Renal cortex interstitium (tissue), 11 donors: Measurements from ENCODE around the gene GABRR1. TPM values are rescaled to one million over a fixed set of nuclear protein-coding genes. Genes with fewer than 3 reads are reported as not detected.

Experiments
- DNase-seq, 11 donors: peaks; one replicate each; pipeline ENCODE4 v3.0.0-alpha.2; 2013; ENCODE audit warnings: low read depth in 9 of 11, low spot score in 4 of 11; ENCODE audit errors: extremely low read depth in 1 of 11
- polyA plus RNA-seq, 3 donors: library from polyadenylated mRNA; unstranded; fragments of 120-200 nt; gene quantifications; one replicate each; pipeline ENCODE4 v1.2.1, GENCODE V29; 2013; ENCODE audit not compliant: insufficient read length in 3 of 3

The GABRR1 gene
- polyA plus RNA-seq, 3 donors: 0.95 to 2.9 (median 2.1) TPM

- no peak for DNase-seq
Measured at GRCh38 chr6:89222712-89223039, 5.5 kb upstream of the GABRR1 start.

GRCh38 chr6:89221971-89222711 is 5.0 kb upstream of the GABRR1 start:
- DNase-seq: no peak

- no peak for DNase-seq
Measured at GRCh38 chr6:89221129-89221528, 4.0 kb upstream of the GABRR1 start.

GRCh38 chr6:89216411-89216810 is 747 bp downstream of the GABRR1 start:
- no peak for DNase-seq

- no peak for DNase-seq
Measured at GRCh38 chr6:89215391-89215790, 1.8 kb downstream of the GABRR1 start.

GRCh38 chr6:89214197-89214596 is 3.0 kb downstream of the GABRR1 start:
- no peak for DNase-seq

GRCh38 chr6:89212472-89212871 is 4.7 kb downstream of the GABRR1 start:
- no peak for DNase-seq

GRCh38 chr6:89209457-89209856 is 7.7 kb downstream of the GABRR1 start:
- no peak for DNase-seq

- DNase-seq: no peak
Measured at GRCh38 chr6:89208551-89208950, 8.6 kb downstream of the GABRR1 start.

- DNase-seq: no peak
Measured at GRCh38 chr6:89205819-89206218, 11.3 kb downstream of the GABRR1 start.

GRCh38 chr6:89204096-89204495 is 13.1 kb downstream of the GABRR1 start:
- DNase-seq: no peak

- no peak for DNase-seq
Measured at GRCh38 chr6:89200706-89201215, 16.4 kb downstream of the GABRR1 start.

- DNase-seq: no peak
Measured at GRCh38 chr6:89199579-89199978, 17.6 kb downstream of the GABRR1 start.

- DNase-seq: no peak
Measured at GRCh38 chr6:89198235-89198634, 18.9 kb downstream of the GABRR1 start.

GRCh38 chr6:89197141-89197540 is 20.0 kb downstream of the GABRR1 start:
- DNase-seq: no peak

GRCh38 chr6:89194559-89194958 is 22.6 kb downstream of the GABRR1 start:
- no peak for DNase-seq

GRCh38 chr6:89190741-89191140 is 26.4 kb downstream of the GABRR1 start:
- DNase-seq: no peak

GRCh38 chr6:89187504-89187903 is 29.7 kb downstream of the GABRR1 start:
- no peak for DNase-seq

- DNase-seq: no peak
Measured at GRCh38 chr6:89186762-89187161, 30.4 kb downstream of the GABRR1 start.

- DNase-seq: no peak
Measured at GRCh38 chr6:89184344-89184743, 32.8 kb downstream of the GABRR1 start.

- no peak for DNase-seq
Measured at GRCh38 chr6:89183294-89183693, 33.9 kb downstream of the GABRR1 start.
